Loucy (cell line): ENCODE measurements around the gene MPV17.
"Not testable (repeated sequence)": the region's sequence is repeated elsewhere in the genome, so short reads cannot be mapped to it uniquely, and the experiment has no call there.

Experiments
- EZH2phosphoT487 ChIP-seq: fragments of 200-600 bp; IDR thresholded peaks from 2 replicates; pipeline ENCODE4 v1.6.1; 2018; ENCODE audit warnings: antibody characterized with exemption, mild to moderate bottlenecking, moderate library complexity, borderline replicate concordance
- TF ChIP-seq, protein P1 (sequence below): fragments of 200-600 bp; sonication (generic); conservative IDR thresholded peaks from 2 replicates; pipeline ENCODE4 v1.5.1; 2014; ENCODE audit warnings: mild to moderate bottlenecking, antibody characterized with exemption, low read length

DNA sequence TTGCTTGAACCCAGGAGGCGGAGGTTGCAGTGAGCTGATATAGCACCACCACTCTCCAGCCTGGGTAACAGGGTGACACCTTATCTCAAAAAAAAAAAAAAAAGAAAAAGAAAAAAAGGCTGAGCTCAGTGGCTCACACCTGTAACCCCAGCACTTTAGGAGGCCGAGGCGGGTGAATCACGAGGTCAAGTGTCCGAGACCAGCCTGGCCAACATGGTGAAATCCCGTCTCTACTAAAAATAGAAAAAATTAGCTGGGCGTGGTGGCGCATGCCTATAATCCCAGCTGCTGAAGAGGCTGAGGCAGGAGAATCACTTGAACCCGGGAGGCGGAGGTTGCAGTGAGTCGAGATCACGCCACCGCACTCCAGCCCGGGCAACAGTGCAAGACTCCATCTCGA lies 3.1 kb downstream of the MPV17 start:
- TF ChIP-seq, protein P1, sequence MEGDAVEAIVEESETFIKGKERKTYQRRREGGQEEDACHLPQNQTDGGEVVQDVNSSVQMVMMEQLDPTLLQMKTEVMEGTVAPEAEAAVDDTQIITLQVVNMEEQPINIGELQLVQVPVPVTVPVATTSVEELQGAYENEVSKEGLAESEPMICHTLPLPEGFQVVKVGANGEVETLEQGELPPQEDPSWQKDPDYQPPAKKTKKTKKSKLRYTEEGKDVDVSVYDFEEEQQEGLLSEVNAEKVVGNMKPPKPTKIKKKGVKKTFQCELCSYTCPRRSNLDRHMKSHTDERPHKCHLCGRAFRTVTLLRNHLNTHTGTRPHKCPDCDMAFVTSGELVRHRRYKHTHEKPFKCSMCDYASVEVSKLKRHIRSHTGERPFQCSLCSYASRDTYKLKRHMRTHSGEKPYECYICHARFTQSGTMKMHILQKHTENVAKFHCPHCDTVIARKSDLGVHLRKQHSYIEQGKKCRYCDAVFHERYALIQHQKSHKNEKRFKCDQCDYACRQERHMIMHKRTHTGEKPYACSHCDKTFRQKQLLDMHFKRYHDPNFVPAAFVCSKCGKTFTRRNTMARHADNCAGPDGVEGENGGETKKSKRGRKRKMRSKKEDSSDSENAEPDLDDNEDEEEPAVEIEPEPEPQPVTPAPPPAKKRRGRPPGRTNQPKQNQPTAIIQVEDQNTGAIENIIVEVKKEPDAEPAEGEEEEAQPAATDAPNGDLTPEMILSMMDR: not testable (repeated sequence)
- TF ChIP-seq EZH2phosphoT487: not testable (repeated sequence)
